HCT116 (cell line): Measurements from ENCODE around the gene DTNB.

ENCODE experiments used
- POLR2A ChIP-seq: IDR thresholded peaks from 2 replicates; pipeline ENCODE4 v1.7.0; 2011; ENCODE audit warnings: borderline replicate concordance; ENCODE audit not compliant: insufficient read depth, insufficient read length; ENCODE audit errors: extremely low read depth
- RAD21 ChIP-seq: IDR thresholded peaks from 2 replicates; pipeline ENCODE4 v1.6.1; 2012; ENCODE audit warnings: low read depth, mild to moderate bottlenecking
- ZNF274 ChIP-seq: fragments of 200-500 bp; sonication (Bioruptor generic); IDR thresholded peaks from 2 replicates; pipeline ENCODE4 v1.6.1; 2014; ENCODE audit warnings: mild to moderate bottlenecking, low read depth, low read length, inconsistent platforms

- TF ChIP-seq POLR2A (no peak), ZNF274 (no peak), RAD21 (no peak)
Observed at GRCh38 chr2:25443766-25444165, 229.6 kb downstream of the DTNB start.
